SH-SY5Y (cell line): ENCODE measurements around the gene SERPINB11.

Experiments
- GATA2 ChIP-seq: IDR thresholded peaks from 2 replicates; pipeline ENCODE4 v1.6.1; 2011; ENCODE audit warnings: mild to moderate bottlenecking, low read depth, low read length
- GATA3 ChIP-seq: IDR thresholded peaks from 2 replicates; pipeline ENCODE4 v1.6.1; 2011; ENCODE audit warnings: low read depth, mild to moderate bottlenecking, low read length, moderate library complexity

- TF ChIP-seq GATA2 (no peak), GATA3 (no peak)
Observed at GRCh38 chr18:63697097-63697660, 5.6 kb upstream of the SERPINB11 start.
